ENCODE measurements around the gene CAD.

CAD gene

GRCh38 chr2:27284996-27285395, 67.8 kb downstream of the CAD start:
- no peak for DNase-seq

- DNase-seq, result no peak
Observed at GRCh38 chr2:27285481-27285880, 68.3 kb downstream of the CAD start.

GRCh38 chr2:27288610-27289009, 71.4 kb downstream of the CAD start:
- DNase-seq, result no peak

DNA sequence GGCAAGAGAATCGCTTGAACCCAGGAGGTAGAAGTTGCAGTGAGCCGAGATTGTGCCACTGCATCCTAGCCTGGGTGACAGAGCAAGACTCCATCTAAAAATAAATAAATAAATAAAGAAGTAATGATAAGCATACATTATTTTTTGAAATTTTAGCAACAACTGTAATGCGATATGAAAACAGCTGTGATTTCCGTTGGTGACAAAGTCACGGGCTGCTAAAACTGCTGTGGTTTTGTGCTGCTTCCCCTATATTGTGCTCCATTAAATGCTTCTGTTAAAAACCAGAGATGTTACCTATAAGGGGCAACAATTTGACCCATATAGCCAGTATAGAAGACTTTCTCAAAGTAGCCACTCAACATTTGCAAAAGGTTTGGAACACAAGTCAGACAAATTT, 73.4 kb downstream of the CAD start:
- DNase-seq, result no peak

DNA sequence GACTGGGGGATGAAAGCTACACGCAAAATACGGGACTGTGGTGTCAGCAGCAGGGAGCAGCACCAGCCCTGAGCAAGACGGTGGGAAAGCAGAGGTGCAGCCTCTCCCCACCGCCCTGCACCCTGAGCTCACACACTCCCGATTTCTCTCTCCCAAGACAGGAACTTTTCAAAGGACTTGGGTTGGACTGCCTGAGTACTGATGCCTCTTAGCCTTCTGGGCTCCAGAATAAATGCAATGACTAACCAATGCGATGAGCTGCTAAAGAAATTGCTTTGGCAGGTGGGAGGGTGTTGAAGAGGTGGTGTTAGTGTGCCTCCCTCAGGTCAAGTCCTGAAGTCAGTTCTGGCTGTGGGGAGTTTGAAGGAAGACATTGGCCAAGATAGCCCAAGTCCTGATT, 74.7 kb downstream of the CAD start:
- DNase-seq, result no peak
